Measurements from ENCODE around the gene CRYBG1.
"Not testable (repeated sequence)": the region's sequence is repeated elsewhere in the genome, so short reads cannot be mapped to it uniquely, and the experiment has no call there.

The CRYBG1 gene

GRCh38 chr6:106373502-106374239, 13.2 kb downstream of the CRYBG1 start:
- DNase-seq: no peak

- no peak for DNase-seq
Observed at GRCh38 chr6:106377061-106377540, 16.6 kb downstream of the CRYBG1 start.

- no peak for DNase-seq
Observed at GRCh38 chr6:106379951-106380350, 19.4 kb downstream of the CRYBG1 start.

- no peak for DNase-seq
Observed at GRCh38 chr6:106380407-106380806, 19.9 kb downstream of the CRYBG1 start.

DNA sequence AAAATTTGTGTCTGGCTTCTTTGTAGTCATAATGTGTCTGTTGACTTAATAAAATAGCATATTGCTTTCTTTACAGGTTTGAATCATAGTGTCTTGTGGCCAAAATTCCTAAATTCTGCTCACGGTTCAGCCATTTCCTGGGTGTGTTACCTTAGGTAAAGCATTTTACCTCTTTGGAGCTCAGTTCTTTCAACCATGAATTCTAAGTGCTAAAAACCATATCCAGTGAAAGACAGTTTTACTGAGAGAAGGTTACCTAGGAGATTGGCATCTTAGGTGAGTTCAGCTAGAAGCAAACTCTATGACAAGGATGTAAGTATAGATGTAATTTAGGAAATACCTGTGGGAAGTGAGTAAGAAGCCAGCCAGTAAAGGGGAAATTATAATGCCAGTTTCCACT, 20.7 kb downstream of the CRYBG1 start:
- no peak for DNase-seq

- no peak for DNase-seq
Observed at GRCh38 chr6:106381881-106382280, 21.4 kb downstream of the CRYBG1 start.

DNA sequence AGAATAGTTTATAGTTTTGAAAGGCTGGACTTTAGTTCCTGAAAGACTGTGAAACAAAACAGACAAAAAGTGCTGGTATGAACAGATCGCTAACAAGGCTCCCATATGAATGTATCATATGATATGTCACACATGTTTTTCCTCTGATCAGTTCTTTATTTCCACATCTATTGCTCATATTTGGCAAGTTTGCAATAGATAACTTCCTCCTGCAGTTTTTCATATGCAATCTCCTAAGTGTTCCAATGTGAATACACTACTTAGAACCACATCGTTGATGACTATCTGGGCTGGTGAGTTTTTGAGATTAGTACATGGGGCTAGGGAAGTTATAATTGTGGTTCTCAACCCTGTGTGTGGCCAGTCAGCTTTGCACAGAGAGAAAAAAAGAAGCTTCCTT, 23.1 kb downstream of the CRYBG1 start:
- no peak for DNase-seq

- no peak for DNase-seq
Observed at GRCh38 chr6:106385530-106385929, 25.0 kb downstream of the CRYBG1 start.

DNA sequence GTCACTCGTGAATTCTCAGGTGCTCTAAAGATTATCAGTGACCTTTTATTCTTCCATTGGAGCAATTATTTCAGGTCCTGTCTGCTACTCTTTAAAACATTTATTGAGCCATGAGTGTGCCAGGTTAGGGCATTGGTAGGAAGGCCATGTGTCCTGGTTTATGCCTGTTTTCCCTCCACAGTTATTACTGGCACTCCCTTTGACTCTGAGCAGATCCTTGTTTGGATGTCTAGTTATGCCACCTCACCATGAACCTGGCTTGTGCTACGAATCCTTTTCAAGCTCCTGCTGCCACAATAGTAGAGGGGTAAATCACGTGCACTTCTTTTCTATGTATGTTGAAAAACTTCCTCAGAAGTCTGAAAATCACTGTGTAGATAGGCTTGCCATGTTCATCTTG, 27.4 kb downstream of the CRYBG1 start:
- DNase-seq: no peak

DNA sequence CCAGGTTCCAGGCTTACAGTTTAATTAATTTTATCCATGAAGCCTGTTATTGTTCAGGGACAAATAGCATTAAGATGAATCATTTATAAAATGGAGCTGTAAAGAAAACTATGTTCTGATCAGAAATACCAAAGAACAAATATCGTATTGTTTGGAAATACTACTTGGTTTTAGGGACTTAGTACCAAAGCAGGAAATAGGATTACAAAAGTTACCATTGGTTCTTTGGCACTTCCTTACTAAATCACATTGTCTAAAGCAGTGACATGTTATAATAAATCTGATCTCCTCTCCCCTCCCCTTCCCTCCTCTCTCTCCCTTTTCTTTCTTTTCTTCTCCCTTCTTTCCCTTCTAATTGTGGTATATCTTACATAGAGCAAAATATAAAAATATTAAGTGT, 29.6 kb downstream of the CRYBG1 start:
- no peak for DNase-seq

DNA sequence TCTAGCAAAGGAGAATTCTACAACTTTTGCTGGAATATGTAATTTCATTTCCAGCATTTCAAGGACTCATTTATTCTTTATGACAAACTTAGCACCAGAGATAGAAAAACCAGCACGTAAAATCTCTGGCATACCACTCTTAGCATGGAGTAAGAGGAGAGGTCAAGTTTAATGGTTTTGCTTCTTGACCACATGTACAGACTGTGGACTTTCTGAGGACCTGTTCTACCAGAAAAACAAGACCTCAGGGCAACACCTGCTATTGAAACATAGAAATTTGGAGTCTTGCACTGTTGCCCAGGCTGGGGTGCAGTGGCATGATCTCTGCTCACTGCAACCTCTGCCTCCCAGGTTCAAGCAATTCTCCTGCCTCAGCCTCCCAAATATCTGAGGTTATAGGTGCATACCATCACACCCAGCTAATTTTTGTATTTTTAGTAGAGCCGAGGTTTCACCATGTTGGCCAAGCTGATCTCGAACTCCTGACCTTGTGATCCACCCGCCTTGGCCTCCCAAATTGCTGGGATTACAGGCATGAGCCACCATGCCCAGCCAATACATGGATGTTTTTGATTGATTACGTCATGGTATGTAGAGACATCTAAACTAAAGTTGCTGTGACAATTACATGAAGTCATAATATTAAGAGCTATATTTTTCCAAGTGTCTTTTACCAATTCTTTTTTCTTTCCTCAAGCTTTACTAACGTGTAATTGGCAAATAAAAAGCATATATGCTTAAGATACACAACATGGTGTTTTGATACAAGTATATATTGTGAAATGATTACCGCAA, 36.1 kb downstream of the CRYBG1 start:
- DNase-seq: no peak

DNA sequence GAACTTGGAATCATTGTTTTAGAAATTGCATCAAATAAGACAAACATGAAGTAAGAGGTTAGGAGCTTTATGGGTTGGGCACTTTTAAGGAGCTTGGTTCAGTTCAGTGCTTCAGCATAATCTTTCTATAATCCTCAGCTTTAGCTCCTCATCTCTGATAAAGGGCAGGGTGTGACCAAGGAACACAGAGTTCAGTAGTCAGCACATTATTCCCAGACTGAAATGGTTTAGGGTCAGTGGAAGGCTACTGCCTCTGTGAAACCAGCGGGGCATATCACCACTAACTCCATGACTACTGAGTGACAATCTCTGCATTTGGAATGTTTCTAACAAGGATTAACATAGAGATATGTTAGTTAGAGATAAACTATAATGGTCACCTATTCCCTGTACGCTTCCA, 36.9 kb downstream of the CRYBG1 start:
- no peak for DNase-seq

DNA sequence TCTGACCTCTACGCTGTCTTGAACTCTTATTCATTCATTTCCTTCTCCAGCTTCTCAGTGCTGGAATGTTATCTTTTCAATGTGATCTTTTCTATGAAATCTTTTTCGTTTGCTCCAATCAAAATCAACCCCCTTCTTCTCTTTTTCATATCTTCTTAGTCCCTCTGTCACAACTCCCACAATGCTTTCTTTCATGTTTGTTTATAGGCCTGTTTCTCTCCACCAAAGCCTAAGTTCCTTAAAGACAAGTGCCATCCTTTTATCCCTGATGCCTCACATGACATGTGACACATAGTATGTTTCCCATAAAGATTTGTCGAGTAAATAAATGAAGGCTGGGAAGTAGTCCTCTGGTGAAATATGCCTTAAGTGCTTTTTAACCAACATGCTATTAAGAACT, 38.1 kb downstream of the CRYBG1 start:
- no peak for DNase-seq

DNA sequence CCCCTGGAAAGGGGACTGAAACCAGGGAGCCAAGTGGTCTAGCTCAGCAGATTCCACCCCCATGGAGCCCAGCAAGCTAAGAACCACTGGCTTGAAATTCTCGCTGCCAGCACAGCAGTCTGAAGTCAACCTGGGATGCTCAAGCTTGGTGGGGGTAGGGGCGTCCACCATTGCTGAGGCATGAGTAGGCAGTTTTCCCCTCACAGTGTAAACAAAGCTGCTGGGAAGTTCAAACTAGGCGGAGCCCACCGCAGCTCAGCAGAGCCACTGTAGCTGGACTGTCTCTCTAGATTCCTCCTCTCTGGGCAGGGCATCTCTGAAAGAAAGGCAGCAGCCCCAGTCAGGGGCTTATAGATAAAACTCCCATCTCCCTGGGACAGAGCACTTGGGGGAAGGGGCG, 44.5 kb downstream of the CRYBG1 start:
- not testable (repeated sequence) for DNase-seq

DNA sequence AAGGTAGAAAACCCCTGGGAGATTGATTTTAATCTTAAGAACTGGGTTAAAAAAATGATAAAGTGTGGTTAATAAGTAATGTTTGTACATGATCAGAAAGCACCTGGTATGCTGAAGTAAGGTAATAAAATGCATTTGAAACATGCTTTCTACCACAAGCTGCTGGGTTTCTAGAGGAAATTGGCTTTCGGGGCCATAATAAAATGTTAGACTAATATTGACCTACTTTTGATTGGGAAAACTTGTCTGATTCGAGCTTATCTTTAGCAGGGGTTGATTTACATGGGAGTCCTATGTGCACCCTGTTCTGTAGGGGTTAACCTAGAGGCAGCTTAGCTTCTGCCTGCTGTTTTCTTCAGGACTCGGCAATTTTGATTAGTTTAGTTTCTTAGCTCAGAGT, 50.5 kb downstream of the CRYBG1 start:
- no peak for DNase-seq

DNA sequence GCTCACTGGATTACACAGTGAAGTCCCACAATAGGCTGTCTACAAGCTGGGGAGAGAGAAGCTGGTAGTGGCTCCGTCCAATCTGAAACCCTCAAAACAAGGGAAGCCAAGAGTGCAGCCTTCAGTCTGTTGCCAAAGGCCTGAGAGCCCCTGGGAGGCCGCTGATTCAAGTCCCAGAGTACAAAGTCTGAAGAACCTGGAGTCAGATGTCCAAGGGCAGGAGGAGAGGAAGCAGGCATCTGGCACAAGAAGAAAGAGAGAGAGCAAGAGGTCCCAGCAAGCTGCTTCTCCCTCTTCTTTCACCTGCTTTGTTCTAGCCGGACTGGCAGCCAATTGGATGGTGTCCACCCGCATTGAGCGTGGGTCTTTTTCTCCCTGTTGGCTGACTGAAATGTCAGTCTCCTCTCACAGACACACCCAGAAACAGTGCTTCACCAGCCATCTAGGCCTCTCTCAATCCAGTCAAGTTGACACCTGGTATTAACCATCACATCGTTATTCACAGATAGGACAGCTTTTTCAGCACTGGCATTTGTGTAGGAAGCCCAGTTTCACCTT, 51.2 kb downstream of the CRYBG1 start:
- DNase-seq: no peak

- DNase-seq: no peak
Observed at GRCh38 chr6:106413016-106413415, 52.5 kb downstream of the CRYBG1 start.

- DNase-seq: no peak
Observed at GRCh38 chr6:106413722-106414121, 53.2 kb downstream of the CRYBG1 start.

DNA sequence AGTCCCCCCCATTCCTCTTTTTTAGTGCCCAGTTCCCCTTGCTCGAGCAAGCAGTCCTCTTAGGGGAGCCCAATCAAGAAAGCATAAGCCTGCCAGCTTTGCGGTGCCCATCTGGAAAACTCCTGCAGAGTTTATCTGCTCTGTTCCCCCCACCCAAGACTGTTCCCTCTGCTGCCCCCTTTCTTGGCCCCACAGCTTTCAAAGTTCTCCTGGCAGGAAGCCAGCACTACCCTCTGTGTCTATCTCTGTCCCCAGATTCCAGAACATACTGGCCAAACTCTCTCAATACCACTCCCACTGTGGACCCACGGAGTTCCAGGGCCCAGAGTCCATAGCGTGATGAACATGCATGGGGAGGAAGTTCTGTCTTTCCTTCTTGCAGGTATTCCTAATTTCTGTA, 55.4 kb downstream of the CRYBG1 start:
- no peak for DNase-seq

DNA sequence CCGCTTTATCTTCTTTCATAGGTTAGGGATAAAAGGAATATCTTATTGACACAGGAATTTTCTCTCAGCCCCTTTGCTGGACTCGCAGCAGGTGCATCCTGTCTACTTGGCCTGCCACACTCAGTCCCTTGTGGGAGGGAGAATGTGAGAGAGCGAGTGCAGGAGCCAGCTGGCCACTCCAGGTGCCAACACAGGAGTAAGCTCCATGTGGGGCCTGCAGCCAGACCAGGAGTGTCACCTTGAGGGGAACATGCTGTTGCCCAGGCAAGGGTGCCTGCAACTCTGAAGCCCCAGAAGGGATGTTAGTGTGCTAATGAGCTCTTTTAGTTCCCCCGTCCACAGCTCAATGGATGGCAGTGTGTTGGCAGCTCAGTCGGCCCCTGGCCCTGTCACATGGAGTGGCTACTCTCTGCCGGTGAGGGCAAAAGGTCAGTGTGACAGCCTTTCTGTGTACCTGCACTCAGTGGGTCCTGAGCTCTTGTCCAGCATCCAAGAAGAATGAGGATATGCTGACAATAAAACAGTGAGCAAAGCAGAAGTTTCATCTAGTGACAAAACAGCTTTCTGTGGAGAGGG, 57.1 kb downstream of the CRYBG1 start:
- DNase-seq: no peak

GRCh38 chr6:106419900-106420613, 59.5 kb downstream of the CRYBG1 start:
- DNase-seq: no peak

- no peak for DNase-seq
Observed at GRCh38 chr6:106421496-106421895, 61.0 kb downstream of the CRYBG1 start.

GRCh38 chr6:106422534-106422933, 62.0 kb downstream of the CRYBG1 start:
- no peak for DNase-seq

Measured in activated CD4-positive, alpha-beta T cell treated with anti-CD3 and anti-CD28 coated beads for 4 hours (primary cell).